ENCODE results near the gene GAREM1. TPM values are rescaled to one million over a fixed set of nuclear protein-coding genes. Genes with fewer than 3 reads are reported as not detected.

The GAREM1 gene
- polyA plus RNA-seq, 1 of the 3 experiments (the other 2 are of a cell fraction) = 2.8 TPM

DNA sequence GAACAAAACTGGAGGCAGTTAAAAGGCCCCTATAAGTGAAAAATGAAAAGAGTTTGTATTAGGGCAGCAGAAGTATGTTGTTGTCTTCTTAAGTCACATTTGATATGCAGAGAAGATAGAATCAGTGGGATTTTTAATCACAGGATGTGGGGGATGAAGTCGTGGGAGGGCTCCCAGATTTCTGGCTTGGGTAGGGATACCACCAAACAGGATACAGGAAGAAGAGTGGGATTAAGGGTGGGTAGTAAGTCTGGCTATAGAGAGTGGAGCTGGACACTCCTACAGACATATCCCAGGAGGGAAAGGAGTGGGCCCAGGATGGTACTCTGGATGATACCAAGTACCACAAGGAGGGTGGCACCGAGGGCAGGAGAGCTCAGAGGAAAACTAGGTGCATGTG, 99.3 kb downstream of the GAREM1 start:
- Histone ChIP-seq H3K4me3 (ENCODE audit: low read depth in 2 of 2, low read length in 1 of 2) (no peak overlapping the region), H3K9ac (no peak overlapping the region)
- POLR2A ChIA-PET = no interaction called here

More for the DNA sequence above, 99.3 kb downstream of the GAREM1 start:
- Histone ChIP-seq H2AFZ (ENCODE audit: low read depth) (no peak overlapping the region), H3K27me3 (ENCODE audit: insufficient read depth) (no peaks in the 10 kb centered on the region), H3K9me3 (no peaks in the 10 kb centered on the region), H3K79me2 (ENCODE audit: insufficient read depth) (no peaks in the 10 kb centered on the region), H3K36me3 (replicated peaks in 1 of 2; ENCODE audit: control insufficient read depth in 1 of 2, insufficient read depth in 2 of 2, low read length in 1 of 2) (no peaks in the 10 kb centered on the region), H3K27ac (ENCODE audit: low read depth in 2 of 2, low read length in 1 of 2) (no peak overlapping the region), H4K20me1 (ENCODE audit: insufficient read depth) (no peaks in the 10 kb centered on the region), H3F3A (replicated peaks; ENCODE audit: insufficient read depth) (peaks cover 4% of the 10 kb centered on the region), H3K4me1 (ENCODE audit: control insufficient read depth in 1 of 2, insufficient read depth in 2 of 2, low read depth in 1 of 2, low read length in 1 of 2) (peaks cover 2 to 6% of the 10 kb centered on the region in 2 experiments; a peak in 2 of 4 replicates), H3K4me2 (no peak overlapping the region), H3K9me2 (no peaks in the 10 kb centered on the region)
- CTCF ChIA-PET = interaction anchor here (1.0 to 1.4 kb wide), 3 partner anchors 15 to 98 kb away, joined by 3 read pairs; no protein-coding TSS in a partner anchor
- 58% methylated on average over 2 of the region's 2 CpGs for WGBS (ENCODE audit: low lambda C conversion rate)
- no peak for TF ChIP-seq GATA2 (CRISPR knock-in tag; IDR thresholded peaks at IDR 0.05)
- TF ChIP-seq, protein P1, sequence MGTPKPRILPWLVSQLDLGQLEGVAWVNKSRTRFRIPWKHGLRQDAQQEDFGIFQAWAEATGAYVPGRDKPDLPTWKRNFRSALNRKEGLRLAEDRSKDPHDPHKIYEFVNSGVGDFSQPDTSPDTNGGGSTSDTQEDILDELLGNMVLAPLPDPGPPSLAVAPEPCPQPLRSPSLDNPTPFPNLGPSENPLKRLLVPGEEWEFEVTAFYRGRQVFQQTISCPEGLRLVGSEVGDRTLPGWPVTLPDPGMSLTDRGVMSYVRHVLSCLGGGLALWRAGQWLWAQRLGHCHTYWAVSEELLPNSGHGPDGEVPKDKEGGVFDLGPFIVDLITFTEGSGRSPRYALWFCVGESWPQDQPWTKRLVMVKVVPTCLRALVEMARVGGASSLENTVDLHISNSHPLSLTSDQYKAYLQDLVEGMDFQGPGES (IDR thresholded peaks at IDR 0.05; ENCODE audit: low read depth, low read length) = no peak
- no peak for TF ChIP-seq CHD2 (IDR thresholded peaks at IDR 0.05; ENCODE audit: low read length, partially characterized antibody)
- no peak for TF ChIP-seq RFX5 (IDR thresholded peaks at IDR 0.05; ENCODE audit: low read length)
- TF ChIP-seq, protein P2, sequence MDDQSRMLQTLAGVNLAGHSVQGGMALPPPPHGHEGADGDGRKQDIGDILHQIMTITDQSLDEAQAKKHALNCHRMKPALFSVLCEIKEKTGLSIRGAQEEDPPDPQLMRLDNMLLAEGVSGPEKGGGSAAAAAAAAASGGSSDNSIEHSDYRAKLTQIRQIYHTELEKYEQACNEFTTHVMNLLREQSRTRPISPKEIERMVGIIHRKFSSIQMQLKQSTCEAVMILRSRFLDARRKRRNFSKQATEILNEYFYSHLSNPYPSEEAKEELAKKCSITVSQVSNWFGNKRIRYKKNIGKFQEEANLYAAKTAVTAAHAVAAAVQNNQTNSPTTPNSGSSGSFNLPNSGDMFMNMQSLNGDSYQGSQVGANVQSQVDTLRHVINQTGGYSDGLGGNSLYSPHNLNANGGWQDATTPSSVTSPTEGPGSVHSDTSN (IDR thresholded peaks at IDR 0.05) = no peak
- TF ChIP-seq NFIC (IDR thresholded peaks at IDR 0.05; ENCODE audit: borderline replicate concordance) = no peak
- no peak for TF ChIP-seq GABPA (IDR thresholded peaks at IDR 0.05; ENCODE audit: low read depth)
- no peak for TF ChIP-seq FOSL2 (IDR thresholded peaks at IDR 0.05; ENCODE audit: borderline replicate concordance, low read depth)
- TF ChIP-seq MXI1 (IDR thresholded peaks at IDR 0.05; ENCODE audit: low read depth, low read length) = no peak
- TF ChIP-seq RAD21 (IDR thresholded peaks at IDR 0.05; ENCODE audit: low read length) = no peak
- TF ChIP-seq, protein P3, sequence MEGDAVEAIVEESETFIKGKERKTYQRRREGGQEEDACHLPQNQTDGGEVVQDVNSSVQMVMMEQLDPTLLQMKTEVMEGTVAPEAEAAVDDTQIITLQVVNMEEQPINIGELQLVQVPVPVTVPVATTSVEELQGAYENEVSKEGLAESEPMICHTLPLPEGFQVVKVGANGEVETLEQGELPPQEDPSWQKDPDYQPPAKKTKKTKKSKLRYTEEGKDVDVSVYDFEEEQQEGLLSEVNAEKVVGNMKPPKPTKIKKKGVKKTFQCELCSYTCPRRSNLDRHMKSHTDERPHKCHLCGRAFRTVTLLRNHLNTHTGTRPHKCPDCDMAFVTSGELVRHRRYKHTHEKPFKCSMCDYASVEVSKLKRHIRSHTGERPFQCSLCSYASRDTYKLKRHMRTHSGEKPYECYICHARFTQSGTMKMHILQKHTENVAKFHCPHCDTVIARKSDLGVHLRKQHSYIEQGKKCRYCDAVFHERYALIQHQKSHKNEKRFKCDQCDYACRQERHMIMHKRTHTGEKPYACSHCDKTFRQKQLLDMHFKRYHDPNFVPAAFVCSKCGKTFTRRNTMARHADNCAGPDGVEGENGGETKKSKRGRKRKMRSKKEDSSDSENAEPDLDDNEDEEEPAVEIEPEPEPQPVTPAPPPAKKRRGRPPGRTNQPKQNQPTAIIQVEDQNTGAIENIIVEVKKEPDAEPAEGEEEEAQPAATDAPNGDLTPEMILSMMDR (IDR thresholded peaks at IDR 0.05) = no peak
- TF ChIP-seq, protein P4, sequence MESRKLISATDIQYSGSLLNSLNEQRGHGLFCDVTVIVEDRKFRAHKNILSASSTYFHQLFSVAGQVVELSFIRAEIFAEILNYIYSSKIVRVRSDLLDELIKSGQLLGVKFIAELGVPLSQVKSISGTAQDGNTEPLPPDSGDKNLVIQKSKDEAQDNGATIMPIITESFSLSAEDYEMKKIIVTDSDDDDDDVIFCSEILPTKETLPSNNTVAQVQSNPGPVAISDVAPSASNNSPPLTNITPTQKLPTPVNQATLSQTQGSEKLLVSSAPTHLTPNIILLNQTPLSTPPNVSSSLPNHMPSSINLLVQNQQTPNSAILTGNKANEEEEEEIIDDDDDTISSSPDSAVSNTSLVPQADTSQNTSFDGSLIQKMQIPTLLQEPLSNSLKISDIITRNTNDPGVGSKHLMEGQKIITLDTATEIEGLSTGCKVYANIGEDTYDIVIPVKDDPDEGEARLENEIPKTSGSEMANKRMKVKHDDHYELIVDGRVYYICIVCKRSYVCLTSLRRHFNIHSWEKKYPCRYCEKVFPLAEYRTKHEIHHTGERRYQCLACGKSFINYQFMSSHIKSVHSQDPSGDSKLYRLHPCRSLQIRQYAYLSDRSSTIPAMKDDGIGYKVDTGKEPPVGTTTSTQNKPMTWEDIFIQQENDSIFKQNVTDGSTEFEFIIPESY (IDR thresholded peaks at IDR 0.05; ENCODE audit: borderline replicate concordance, low read depth) = no peak
- no peak for TF ChIP-seq POLR2AphosphoS5 (IDR thresholded peaks at IDR 0.05; ENCODE audit: low read depth, low read length)
- no peak for TF ChIP-seq SIN3A (IDR thresholded peaks at IDR 0.05; ENCODE audit: borderline replicate concordance, low read depth, low read length)
- TF ChIP-seq RCOR1 (IDR thresholded peaks at IDR 0.05; ENCODE audit: low read length) = no peak
- TF ChIP-seq, protein P5, sequence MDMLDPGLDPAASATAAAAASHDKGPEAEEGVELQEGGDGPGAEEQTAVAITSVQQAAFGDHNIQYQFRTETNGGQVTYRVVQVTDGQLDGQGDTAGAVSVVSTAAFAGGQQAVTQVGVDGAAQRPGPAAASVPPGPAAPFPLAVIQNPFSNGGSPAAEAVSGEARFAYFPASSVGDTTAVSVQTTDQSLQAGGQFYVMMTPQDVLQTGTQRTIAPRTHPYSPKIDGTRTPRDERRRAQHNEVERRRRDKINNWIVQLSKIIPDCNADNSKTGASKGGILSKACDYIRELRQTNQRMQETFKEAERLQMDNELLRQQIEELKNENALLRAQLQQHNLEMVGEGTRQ (IDR thresholded peaks at IDR 0.05; ENCODE audit: borderline replicate concordance, low read depth, low read length) = no peak
- no peak for DNase-seq
